Measurements from ENCODE around the gene SP7. TPM values are rescaled to one million over a fixed set of nuclear protein-coding genes. Genes with fewer than 3 reads are reported as not detected.

SP7 gene
- total and polyA plus RNA-seq, 10 of the 15 experiments (the other 5 are each of a cell fraction or from before 2014, with no cell fraction given) = 0.05 to 0.11 TPM; not detected in 8

DNA sequence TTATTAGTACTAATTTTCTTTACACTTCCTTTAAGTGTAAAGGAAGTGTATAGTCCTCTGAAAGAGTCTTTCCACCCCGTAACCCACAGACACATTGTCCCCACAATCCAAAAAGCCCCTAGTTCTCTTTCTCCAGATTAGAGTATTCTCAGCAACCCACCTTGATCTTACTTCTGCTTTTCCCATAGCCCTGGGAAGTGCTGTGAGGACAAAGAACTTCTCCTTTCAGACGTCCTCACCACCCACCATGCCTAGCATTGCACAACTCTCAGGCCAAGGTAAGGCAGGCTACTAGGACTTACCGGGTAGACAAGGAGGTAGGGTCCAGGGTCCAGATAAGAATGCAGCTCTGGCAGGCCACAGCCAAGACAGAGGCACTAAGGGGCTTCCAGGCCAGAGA lies 22.2 kb downstream of the SP7 start:
- no peak overlapping the region for H3K4me3 ChIP-seq
- H3K27ac ChIP-seq (ENCODE audit: control insufficient read depth, insufficient read depth) = peak overlapping the region; percentile 32; the same call in 1 of the 2 replicates
- intact Hi-C loops (cut with micrococcal nuclease; ENCODE audit: unreplicated experiment) = no loop called here
- FAIRE-seq (peak; percentile 35), DNase-seq (ENCODE audit: low read depth, low spot score) (peak; percentile 41), ATAC-seq (peak; percentile 87)
- H2AFZ ChIP-seq (ENCODE audit: control insufficient read depth, low read depth, low read length) = no peak overlapping the region
- H3K27me3 ChIP-seq (replicated peaks in 1 of 2; ENCODE audit: control insufficient read depth in 2 of 2, insufficient read depth in 2 of 2, low read length in 1 of 2) = no peaks in the 10 kb centered on the region
- ChIA-PET POLR2A (interaction anchor here (1.0 kb wide), 1 partner anchor 19 kb away, joined by 6 read pairs; the partner anchor contains the start of gene PFDN5), SMC1A (ENCODE audit: uncharacterized antibody, unreplicated experiment) (interaction anchor here (0.6 to 2.7 kb wide), 2 partner anchors 10 to 39 kb away, joined by 3 to 11 read pairs; no protein-coding TSS in a partner anchor), RAD21 (ENCODE audit: unreplicated experiment) (interaction anchor here (1.3 to 2.3 kb wide), 2 partner anchors 10 to 11 kb away, joined by 4 to 7 read pairs; no protein-coding TSS in a partner anchor), CTCF (interaction anchor here (0.8 to 1.6 kb wide), 2 partner anchors 31 to 100 kb away, joined by 3 read pairs; no protein-coding TSS in a partner anchor)
- in situ Hi-C loops (cut with MboI) = no loop called here
- H3K36me3 ChIP-seq (ENCODE audit: control insufficient read depth in 2 of 2, insufficient read depth in 2 of 2, low read length in 1 of 2) = peaks cover 0 to 11% of the 10 kb centered on the region in 2 experiments; a peak in 2 of 4 replicates
- peaks cover 3% of the 10 kb centered on the region; the same call in 1 of the 2 replicates for H3K4me1 ChIP-seq (ENCODE audit: control insufficient read depth, insufficient read depth, low read length)
- no peak overlapping the region for H3K9ac ChIP-seq (ENCODE audit: control insufficient read depth, insufficient read depth, low read length)
- H3K9me3 ChIP-seq (replicated peaks; ENCODE audit: control insufficient read depth, insufficient read depth, low read length) = no peaks in the 10 kb centered on the region
- no TSS peak for BruUV-seq (replicated peaks)
- no peaks in the 10 kb centered on the region for H3K79me2 ChIP-seq (ENCODE audit: control insufficient read depth, insufficient read depth, low read length)
- H4K20me1 ChIP-seq (ENCODE audit: control insufficient read depth, insufficient read depth) = no peaks in the 10 kb centered on the region
- no peak overlapping the region for H3K4me2 ChIP-seq (ENCODE audit: control insufficient read depth, insufficient read depth)
- 26% methylated on average over 3 of the region's 3 CpGs for WGBS (ENCODE audit: insufficient coverage, insufficient replicate concordance, low lambda C conversion rate, missing lambda C conversion rate)
- TF ChIP-seq MEF2A (IDR thresholded peaks at IDR 0.05; ENCODE audit: insufficient read depth, low read depth, low read length) (0 out of 2 replicates have a peak, but pooled peaks have one; percentile 29), CHD2 (IDR thresholded peaks at IDR 0.05; ENCODE audit: borderline replicate concordance, low read depth, low read length) (no peak), CHD4 (IDR thresholded peaks at IDR 0.05) (no peak), MTA2 (IDR thresholded peaks at IDR 0.05; ENCODE audit: low read depth) (peak; percentile 65), POLR2AphosphoS5 (IDR thresholded peaks at IDR 0.05; ENCODE audit: low read length) (no peak), BHLHE40 (IDR thresholded peaks at IDR 0.05; ENCODE audit: borderline replicate concordance in 1 of 2, low read depth in 2 of 2, low read length in 1 of 2) (no peak), HDAC6 (IDR thresholded peaks at IDR 0.05; ENCODE audit: unreplicated experiment) (no peak), NFYB (IDR thresholded peaks at IDR 0.05; ENCODE audit: insufficient read depth, low read depth, low read length) (no peak), GATAD2B (conservative IDR thresholded peaks at IDR 0.05; ENCODE audit: low read depth) (no peak; the same call in 1 of the 2 replicates), SMAD1 (IDR thresholded peaks at IDR 0.05; ENCODE audit: low read depth, partially characterized antibody) (no peak), ZSCAN29 (IDR thresholded peaks at IDR 0.05) (no peak), HCFC1 (IDR thresholded peaks at IDR 0.05; ENCODE audit: low read length) (no peak), TAF1 (IDR thresholded peaks at IDR 0.05; ENCODE audit: borderline replicate concordance, low read depth, low read length) (no peak), TCF12 (IDR thresholded peaks at IDR 0.05; ENCODE audit: low read depth, low read length) (no peak), HDGF (IDR thresholded peaks at IDR 0.05) (0 out of 2 replicates have a peak, but pooled peaks have one; percentile 26), FOXM1 (IDR thresholded peaks at IDR 0.05; ENCODE audit: low read depth, low read length) (peak; percentile 24; the same call in 1 of the 2 replicates), MYB (IDR thresholded peaks at IDR 0.05; ENCODE audit: borderline replicate concordance, low read depth, low read length) (no peak), SRF (IDR thresholded peaks at IDR 0.05; ENCODE audit: low read depth in 2 of 2, low read length in 2 of 2) (no peak)
- TF ChIP-seq, protein P1, sequence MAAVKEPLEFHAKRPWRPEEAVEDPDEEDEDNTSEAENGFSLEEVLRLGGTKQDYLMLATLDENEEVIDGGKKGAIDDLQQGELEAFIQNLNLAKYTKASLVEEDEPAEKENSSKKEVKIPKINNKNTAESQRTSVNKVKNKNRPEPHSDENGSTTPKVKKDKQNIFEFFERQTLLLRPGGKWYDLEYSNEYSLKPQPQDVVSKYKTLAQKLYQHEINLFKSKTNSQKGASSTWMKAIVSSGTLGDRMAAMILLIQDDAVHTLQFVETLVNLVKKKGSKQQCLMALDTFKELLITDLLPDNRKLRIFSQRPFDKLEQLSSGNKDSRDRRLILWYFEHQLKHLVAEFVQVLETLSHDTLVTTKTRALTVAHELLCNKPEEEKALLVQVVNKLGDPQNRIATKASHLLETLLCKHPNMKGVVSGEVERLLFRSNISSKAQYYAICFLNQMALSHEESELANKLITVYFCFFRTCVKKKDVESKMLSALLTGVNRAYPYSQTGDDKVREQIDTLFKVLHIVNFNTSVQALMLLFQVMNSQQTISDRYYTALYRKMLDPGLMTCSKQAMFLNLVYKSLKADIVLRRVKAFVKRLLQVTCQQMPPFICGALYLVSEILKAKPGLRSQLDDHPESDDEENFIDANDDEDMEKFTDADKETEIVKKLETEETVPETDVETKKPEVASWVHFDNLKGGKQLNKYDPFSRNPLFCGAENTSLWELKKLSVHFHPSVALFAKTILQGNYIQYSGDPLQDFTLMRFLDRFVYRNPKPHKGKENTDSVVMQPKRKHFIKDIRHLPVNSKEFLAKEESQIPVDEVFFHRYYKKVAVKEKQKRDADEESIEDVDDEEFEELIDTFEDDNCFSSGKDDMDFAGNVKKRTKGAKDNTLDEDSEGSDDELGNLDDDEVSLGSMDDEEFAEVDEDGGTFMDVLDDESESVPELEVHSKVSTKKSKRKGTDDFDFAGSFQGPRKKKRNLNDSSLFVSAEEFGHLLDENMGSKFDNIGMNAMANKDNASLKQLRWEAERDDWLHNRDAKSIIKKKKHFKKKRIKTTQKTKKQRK (IDR thresholded peaks at IDR 0.05; ENCODE audit: low read depth, low read length) = no peak
- TF ChIP-seq, protein P2, sequence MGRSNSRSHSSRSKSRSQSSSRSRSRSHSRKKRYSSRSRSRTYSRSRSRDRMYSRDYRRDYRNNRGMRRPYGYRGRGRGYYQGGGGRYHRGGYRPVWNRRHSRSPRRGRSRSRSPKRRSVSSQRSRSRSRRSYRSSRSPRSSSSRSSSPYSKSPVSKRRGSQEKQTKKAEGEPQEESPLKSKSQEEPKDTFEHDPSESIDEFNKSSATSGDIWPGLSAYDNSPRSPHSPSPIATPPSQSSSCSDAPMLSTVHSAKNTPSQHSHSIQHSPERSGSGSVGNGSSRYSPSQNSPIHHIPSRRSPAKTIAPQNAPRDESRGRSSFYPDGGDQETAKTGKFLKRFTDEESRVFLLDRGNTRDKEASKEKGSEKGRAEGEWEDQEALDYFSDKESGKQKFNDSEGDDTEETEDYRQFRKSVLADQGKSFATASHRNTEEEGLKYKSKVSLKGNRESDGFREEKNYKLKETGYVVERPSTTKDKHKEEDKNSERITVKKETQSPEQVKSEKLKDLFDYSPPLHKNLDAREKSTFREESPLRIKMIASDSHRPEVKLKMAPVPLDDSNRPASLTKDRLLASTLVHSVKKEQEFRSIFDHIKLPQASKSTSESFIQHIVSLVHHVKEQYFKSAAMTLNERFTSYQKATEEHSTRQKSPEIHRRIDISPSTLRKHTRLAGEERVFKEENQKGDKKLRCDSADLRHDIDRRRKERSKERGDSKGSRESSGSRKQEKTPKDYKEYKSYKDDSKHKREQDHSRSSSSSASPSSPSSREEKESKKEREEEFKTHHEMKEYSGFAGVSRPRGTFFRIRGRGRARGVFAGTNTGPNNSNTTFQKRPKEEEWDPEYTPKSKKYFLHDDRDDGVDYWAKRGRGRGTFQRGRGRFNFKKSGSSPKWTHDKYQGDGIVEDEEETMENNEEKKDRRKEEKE (IDR thresholded peaks at IDR 0.05) = no peak
